Measurements from ENCODE around the gene FRMD4B. TPM values are rescaled to one million over a fixed set of nuclear protein-coding genes. Genes with fewer than 3 reads are reported as not detected.

FRMD4B gene
- total RNA-seq, 1 donor from 2014 or later = 17.3 TPM

GRCh38 chr3:69160525-69160924 lies 225.4 kb downstream of the FRMD4B start:
- TF ChIP-seq CTCF (IDR thresholded peaks at IDR 0.05) = no peak
- no peak for TF ChIP-seq EZH2 (IDR thresholded peaks at IDR 0.05)
- no peak for TF ChIP-seq EZH2phosphoT487 (IDR thresholded peaks at IDR 0.05)
- no peak overlapping the region for H3K4me3 ChIP-seq

GRCh38 chr3:69160107-69160506 lies 225.8 kb downstream of the FRMD4B start:
- H3K9ac ChIP-seq = no peak overlapping the region
- no peaks in the 10 kb centered on the region for H3F3A ChIP-seq (ENCODE audit: low read depth)
- no peak overlapping the region for H3K4me3 ChIP-seq
- H3K36me3 ChIP-seq = no peaks in the 10 kb centered on the region
- no peaks in the 10 kb centered on the region for H3K9me3 ChIP-seq (ENCODE audit: low read depth)
- no peak overlapping the region for H3K27ac ChIP-seq
- Mint-ChIP-seq H3K4me1 (no peaks in the 10 kb centered on the region), H3K9me3 (no peaks in the 10 kb centered on the region), H3K27ac (no peak overlapping the region), H3K27me3 (ENCODE audit: insufficient read depth, low read depth) (no peaks in the 10 kb centered on the region), H3K4me3 (no peak overlapping the region), H3K36me3 (no peaks in the 10 kb centered on the region)
- no peaks in the 10 kb centered on the region for H3K27me3 ChIP-seq
- TF ChIP-seq EZH2phosphoT487 (IDR thresholded peaks at IDR 0.05) (no peak), EZH2 (IDR thresholded peaks at IDR 0.05) (no peak), CTCF (IDR thresholded peaks at IDR 0.05) (no peak)
- H3K4me1 ChIP-seq = no peaks in the 10 kb centered on the region
- no peak overlapping the region for H2AFZ ChIP-seq (replicated peaks)
- H4K20me1 ChIP-seq (ENCODE audit: low read depth) = no peaks in the 10 kb centered on the region
- H3K79me2 ChIP-seq (ENCODE audit: low read depth) = no peaks in the 10 kb centered on the region
- H3K4me2 ChIP-seq = no peak overlapping the region
- no peak for DNase-seq (ENCODE audit: low spot score)

More at GRCh38 chr3:69160525-69160924, 225.4 kb downstream of the FRMD4B start:
- no peaks in the 10 kb centered on the region for H3K27me3 ChIP-seq
- H3K4me2 ChIP-seq = no peak overlapping the region
- no peak overlapping the region for H3K9ac ChIP-seq
- DNase-seq (ENCODE audit: low spot score) = no peak
- Mint-ChIP-seq H3K4me1 (no peaks in the 10 kb centered on the region), H3K36me3 (no peaks in the 10 kb centered on the region), H3K4me3 (no peak overlapping the region), H3K27me3 (ENCODE audit: insufficient read depth, low read depth) (no peaks in the 10 kb centered on the region), H3K27ac (no peak overlapping the region), H3K9me3 (no peaks in the 10 kb centered on the region)
- H3K27ac ChIP-seq = no peak overlapping the region
- H3F3A ChIP-seq (ENCODE audit: low read depth) = no peaks in the 10 kb centered on the region
- H4K20me1 ChIP-seq (ENCODE audit: low read depth) = no peaks in the 10 kb centered on the region
- H2AFZ ChIP-seq (replicated peaks) = no peak overlapping the region
- no peaks in the 10 kb centered on the region for H3K36me3 ChIP-seq
- H3K4me1 ChIP-seq = no peaks in the 10 kb centered on the region
- H3K79me2 ChIP-seq (ENCODE audit: low read depth) = no peaks in the 10 kb centered on the region
- no peaks in the 10 kb centered on the region for H3K9me3 ChIP-seq (ENCODE audit: low read depth)

- Mint-ChIP-seq H3K36me3 (no peaks in the 10 kb centered on the region), H3K9me3 (no peaks in the 10 kb centered on the region), H3K4me1 (peaks cover 8% of the 10 kb centered on the region), H3K4me3 (no peak overlapping the region), H3K27ac (no peak overlapping the region), H3K27me3 (ENCODE audit: insufficient read depth, low read depth) (no peaks in the 10 kb centered on the region)
- H2AFZ ChIP-seq (replicated peaks) = no peak overlapping the region
- H3F3A ChIP-seq (ENCODE audit: low read depth) = peaks cover 6% of the 10 kb centered on the region
- H3K4me2 ChIP-seq = no peak overlapping the region
- H4K20me1 ChIP-seq (ENCODE audit: low read depth) = no peaks in the 10 kb centered on the region
- TF ChIP-seq EZH2 (IDR thresholded peaks at IDR 0.05) (no peak), CTCF (IDR thresholded peaks at IDR 0.05) (no peak), EZH2phosphoT487 (IDR thresholded peaks at IDR 0.05) (no peak)
- no peaks in the 10 kb centered on the region for H3K36me3 ChIP-seq
- no peak overlapping the region for H3K27ac ChIP-seq
- no peaks in the 10 kb centered on the region for H3K9me3 ChIP-seq (ENCODE audit: low read depth)
- H3K79me2 ChIP-seq (ENCODE audit: low read depth) = no peaks in the 10 kb centered on the region
- H3K4me3 ChIP-seq = no peak overlapping the region
- peaks cover 13% of the 10 kb centered on the region for H3K4me1 ChIP-seq
- H3K27me3 ChIP-seq = no peaks in the 10 kb centered on the region
- no peak overlapping the region for H3K9ac ChIP-seq
- DNase-seq (ENCODE audit: low spot score) = no peak
Measured at GRCh38 chr3:69149586-69149985, 236.3 kb downstream of the FRMD4B start.

Measured in neural progenitor cell (in vitro differentiated cells).